ENCODE results near the gene RTN4. TPM values are rescaled to one million over a fixed set of nuclear protein-coding genes. Genes with fewer than 3 reads are reported as not detected.
"Not testable (repeated sequence)": the region's sequence is repeated elsewhere in the genome, so short reads cannot be mapped to it uniquely, and the experiment has no call there.

RTN4 gene
- total RNA-seq, 1 donor from 2014 or later = 174 TPM

GRCh38 chr2:55096586-55096985, 46.3 kb upstream of the RTN4 start:
- H3K9me3 ChIP-seq = no peaks in the 10 kb centered on the region
- DNase-seq (ENCODE audit: extremely low spot score in 2 of 2) = no peak
- no peak overlapping the region for H3K27ac ChIP-seq
- H3K4me3 ChIP-seq = no peak overlapping the region
- intact Hi-C loops (cut with DNase I) = loop anchor here (5.0 kb wide), 1 partner anchor 61 kb away; no protein-coding TSS in a partner anchor
- H3K4me1 ChIP-seq = peaks cover 15% of the 10 kb centered on the region
- TF ChIP-seq CTCF (IDR thresholded peaks at IDR 0.05) (no peak), POLR2AphosphoS5 (IDR thresholded peaks at IDR 0.05; ENCODE audit: insufficient read depth in 1 of 2, low read depth in 1 of 2) (no peak), POLR2A (IDR thresholded peaks at IDR 0.05) (no peak)
- H3K27me3 ChIP-seq = no peaks in the 10 kb centered on the region
- H3K36me3 ChIP-seq = no peaks in the 10 kb centered on the region

- no peak for DNase-seq (ENCODE audit: extremely low spot score in 2 of 2)
- H3K27ac ChIP-seq = no peak overlapping the region
- no peaks in the 10 kb centered on the region for H3K4me1 ChIP-seq
- intact Hi-C loops (cut with DNase I) = no loop called here
- H3K36me3 ChIP-seq = no peaks in the 10 kb centered on the region
- H3K27me3 ChIP-seq = no peaks in the 10 kb centered on the region
- H3K9me3 ChIP-seq = no peaks in the 10 kb centered on the region
- no peak overlapping the region for H3K4me3 ChIP-seq
- TF ChIP-seq POLR2A (IDR thresholded peaks at IDR 0.05) = no peak
- no peak for TF ChIP-seq CTCF (IDR thresholded peaks at IDR 0.05)
- no peak for TF ChIP-seq POLR2AphosphoS5 (IDR thresholded peaks at IDR 0.05; ENCODE audit: insufficient read depth in 1 of 2, low read depth in 1 of 2)
Observed at GRCh38 chr2:55093381-55093780, 43.1 kb upstream of the RTN4 start.

GRCh38 chr2:55092439-55092838, 42.2 kb upstream of the RTN4 start:
- Histone ChIP-seq H3K4me1 (no peaks in the 10 kb centered on the region), H3K27ac (no peak overlapping the region), H3K27me3 (no peaks in the 10 kb centered on the region), H3K4me3 (no peak overlapping the region), H3K36me3 (no peaks in the 10 kb centered on the region), H3K9me3 (no peaks in the 10 kb centered on the region)
- no peak for DNase-seq (ENCODE audit: extremely low spot score in 2 of 2)
- no peak for TF ChIP-seq POLR2A (IDR thresholded peaks at IDR 0.05)
- TF ChIP-seq CTCF (IDR thresholded peaks at IDR 0.05) = no peak
- no peak for TF ChIP-seq POLR2AphosphoS5 (IDR thresholded peaks at IDR 0.05; ENCODE audit: insufficient read depth in 1 of 2, low read depth in 1 of 2)
- intact Hi-C loops (cut with DNase I) = no loop called here

GRCh38 chr2:55091681-55092080, 41.4 kb upstream of the RTN4 start:
- H3K27me3 ChIP-seq; H3K9me3 ChIP-seq; H3K27ac ChIP-seq; H3K36me3 ChIP-seq; H3K4me3 ChIP-seq; intact Hi-C loops (cut with DNase I); DNase-seq (ENCODE audit: extremely low spot score in 2 of 2); H3K4me1 ChIP-seq: not testable (repeated sequence)

- Histone ChIP-seq H3K27ac (no peak overlapping the region), H3K27me3 (no peaks in the 10 kb centered on the region), H3K4me1 (no peaks in the 10 kb centered on the region), H3K36me3 (no peaks in the 10 kb centered on the region), H3K4me3 (no peak overlapping the region), H3K9me3 (no peaks in the 10 kb centered on the region)
- no peak for TF ChIP-seq POLR2A (IDR thresholded peaks at IDR 0.05)
- TF ChIP-seq CTCF (IDR thresholded peaks at IDR 0.05) = no peak
- no peak for TF ChIP-seq POLR2AphosphoS5 (IDR thresholded peaks at IDR 0.05; ENCODE audit: insufficient read depth in 1 of 2, low read depth in 1 of 2)
- no peak for DNase-seq (ENCODE audit: extremely low spot score in 2 of 2)
- intact Hi-C loops (cut with DNase I) = no loop called here
Observed at GRCh38 chr2:55090702-55091101, 40.5 kb upstream of the RTN4 start.

- Histone ChIP-seq H3K27me3 (no peaks in the 10 kb centered on the region), H3K36me3 (no peaks in the 10 kb centered on the region), H3K4me3 (no peak overlapping the region), H3K4me1 (no peaks in the 10 kb centered on the region), H3K9me3 (no peaks in the 10 kb centered on the region), H3K27ac (no peak overlapping the region)
- no peak for DNase-seq (ENCODE audit: extremely low spot score in 2 of 2)
- intact Hi-C loops (cut with DNase I) = no loop called here
- TF ChIP-seq POLR2A (IDR thresholded peaks at IDR 0.05) (no peak), CTCF (IDR thresholded peaks at IDR 0.05) (no peak), POLR2AphosphoS5 (IDR thresholded peaks at IDR 0.05; ENCODE audit: insufficient read depth in 1 of 2, low read depth in 1 of 2) (no peak)
Observed at GRCh38 chr2:55089726-55090125, 39.5 kb upstream of the RTN4 start.
